Activated CD4-positive, alpha-beta T cell treated with anti-CD3 and anti-CD28 coated beads, Interleukin-2, amount 50 U/mL, for 4 hours (primary cell): ENCODE measurements around the gene PLPPR5.

Experiments used
- DNase-seq, 2 experiments: peaks; one replicate each; pipeline ENCODE4 v3.0.0-alpha.2; 2020

Gene PLPPR5

GRCh38 chr1:98967122-98967521 lies 37.5 kb downstream of the PLPPR5 start:
- no peak for DNase-seq

GRCh38 chr1:98965394-98965793 lies 39.3 kb downstream of the PLPPR5 start:
- no peak for DNase-seq

- DNase-seq = no peak
Observed at GRCh38 chr1:98964198-98964597, 40.5 kb downstream of the PLPPR5 start.

- no peak for DNase-seq
Observed at GRCh38 chr1:98963064-98963758, 41.5 kb downstream of the PLPPR5 start.

- DNase-seq = no peak
Observed at GRCh38 chr1:98962156-98962555, 42.5 kb downstream of the PLPPR5 start.

GRCh38 chr1:98949621-98950020 lies 55.0 kb downstream of the PLPPR5 start:
- no peak for DNase-seq

- no peak for DNase-seq
Observed at GRCh38 chr1:98949166-98949565, 55.5 kb downstream of the PLPPR5 start.

GRCh38 chr1:98947071-98947470 lies 57.6 kb downstream of the PLPPR5 start:
- no peak for DNase-seq

- no peak for DNase-seq
Observed at GRCh38 chr1:98940722-98941079, 64.0 kb downstream of the PLPPR5 start.

- no peak for DNase-seq
Observed at GRCh38 chr1:98940069-98940721, 64.5 kb downstream of the PLPPR5 start.

GRCh38 chr1:98939471-98939870 lies 65.2 kb downstream of the PLPPR5 start:
- no peak for DNase-seq

- no peak for DNase-seq
Observed at GRCh38 chr1:98937347-98937746, 67.3 kb downstream of the PLPPR5 start.

- DNase-seq = no peak
Observed at GRCh38 chr1:98932184-98932583, 72.5 kb downstream of the PLPPR5 start.

GRCh38 chr1:98931128-98931835 lies 73.4 kb downstream of the PLPPR5 start:
- DNase-seq = no peak

- DNase-seq = no peak
Observed at GRCh38 chr1:98929437-98929836, 75.2 kb downstream of the PLPPR5 start.

GRCh38 chr1:98926597-98926996 lies 78.1 kb downstream of the PLPPR5 start:
- no peak for DNase-seq

GRCh38 chr1:98924977-98925376 lies 79.7 kb downstream of the PLPPR5 start:
- DNase-seq = no peak

- no peak for DNase-seq
Observed at GRCh38 chr1:98923667-98924066, 81.0 kb downstream of the PLPPR5 start.

GRCh38 chr1:98921817-98922216 lies 82.8 kb downstream of the PLPPR5 start:
- DNase-seq = no peak

- DNase-seq = no peak
Observed at GRCh38 chr1:98920441-98921110, 84.1 kb downstream of the PLPPR5 start.

GRCh38 chr1:98919652-98920051 lies 85.0 kb downstream of the PLPPR5 start:
- DNase-seq = no peak

- no peak for DNase-seq
Observed at GRCh38 chr1:98919211-98919610, 85.5 kb downstream of the PLPPR5 start.

GRCh38 chr1:98914547-98914946 lies 90.1 kb downstream of the PLPPR5 start:
- DNase-seq = no peak

- no peak for DNase-seq
Observed at GRCh38 chr1:98910827-98911226, 93.8 kb downstream of the PLPPR5 start.
